ENCODE measurements around the gene IPO4.

Gene IPO4

GRCh38 chr14:24135584-24135833 lies 53.1 kb downstream of the IPO4 start:
- Histone ChIP-seq H3K27ac (ENCODE audit: poor library complexity, severe bottlenecking) (peak overlapping the region; percentile 47), H3K4me1 (ENCODE audit: insufficient read depth, poor library complexity, severe bottlenecking) (peaks cover 10% of the 10 kb centered on the region), H3K9me3 (ENCODE audit: severe bottlenecking) (no peaks in the 10 kb centered on the region), H3K4me3 (ENCODE audit: severe bottlenecking) (peak overlapping the region; percentile 88), H3K27me3 (ENCODE audit: insufficient read depth, poor library complexity, severe bottlenecking) (no peaks in the 10 kb centered on the region), H3K36me3 (ENCODE audit: low read depth) (peaks cover 33% of the 10 kb centered on the region)
- ATAC-seq (ENCODE audit: low read depth) (no peak), DNase-seq (ENCODE audit: low spot score) (no peak)
- TF ChIP-seq CTCF (IDR thresholded peaks at IDR 0.05; ENCODE audit: poor library complexity, severe bottlenecking): no peak

GRCh38 chr14:24133735-24134134 lies 54.9 kb downstream of the IPO4 start:
- H3K27ac ChIP-seq (ENCODE audit: poor library complexity, severe bottlenecking): no peak overlapping the region
- TF ChIP-seq CTCF (IDR thresholded peaks at IDR 0.05; ENCODE audit: poor library complexity, severe bottlenecking): no peak
- H3K36me3 ChIP-seq (ENCODE audit: low read depth): peaks cover 18% of the 10 kb centered on the region
- no peaks in the 10 kb centered on the region for H3K9me3 ChIP-seq (ENCODE audit: severe bottlenecking)
- no peaks in the 10 kb centered on the region for H3K27me3 ChIP-seq (ENCODE audit: insufficient read depth, poor library complexity, severe bottlenecking)
- no peak overlapping the region for H3K4me3 ChIP-seq (ENCODE audit: severe bottlenecking)
- H3K4me1 ChIP-seq (ENCODE audit: insufficient read depth, poor library complexity, severe bottlenecking): peaks cover 5% of the 10 kb centered on the region
- DNase-seq (ENCODE audit: low spot score): no peak
- ATAC-seq (ENCODE audit: low read depth): no peak

- peaks cover 5% of the 10 kb centered on the region for H3K4me1 ChIP-seq (ENCODE audit: insufficient read depth, poor library complexity, severe bottlenecking)
- no peaks in the 10 kb centered on the region for H3K9me3 ChIP-seq (ENCODE audit: severe bottlenecking)
- TF ChIP-seq CTCF (IDR thresholded peaks at IDR 0.05; ENCODE audit: poor library complexity, severe bottlenecking): no peak
- no peak overlapping the region for H3K4me3 ChIP-seq (ENCODE audit: severe bottlenecking)
- no peaks in the 10 kb centered on the region for H3K27me3 ChIP-seq (ENCODE audit: insufficient read depth, poor library complexity, severe bottlenecking)
- ATAC-seq (ENCODE audit: low read depth): no peak
- peaks cover 10% of the 10 kb centered on the region for H3K36me3 ChIP-seq (ENCODE audit: low read depth)
- DNase-seq (ENCODE audit: low spot score): no peak
- H3K27ac ChIP-seq (ENCODE audit: poor library complexity, severe bottlenecking): no peak overlapping the region
These were observed 55.6 kb downstream of the IPO4 start for GRCh38 chr14:24132976-24133375.

- H3K4me3 ChIP-seq (ENCODE audit: severe bottlenecking): no peak overlapping the region
- DNase-seq (ENCODE audit: low spot score) (no peak), ATAC-seq (ENCODE audit: low read depth) (peak; percentile 4; the same call in 1 of the 3 replicates)
- H3K27ac ChIP-seq (ENCODE audit: poor library complexity, severe bottlenecking): no peak overlapping the region
- H3K36me3 ChIP-seq (ENCODE audit: low read depth): peaks cover 2% of the 10 kb centered on the region; the same call in 1 of the 2 replicates
- H3K27me3 ChIP-seq (ENCODE audit: insufficient read depth, poor library complexity, severe bottlenecking): no peaks in the 10 kb centered on the region
- no peaks in the 10 kb centered on the region for H3K9me3 ChIP-seq (ENCODE audit: severe bottlenecking)
- TF ChIP-seq CTCF (IDR thresholded peaks at IDR 0.05; ENCODE audit: poor library complexity, severe bottlenecking): no peak
- H3K4me1 ChIP-seq (ENCODE audit: insufficient read depth, poor library complexity, severe bottlenecking): peaks cover 5% of the 10 kb centered on the region
These were observed 56.4 kb downstream of the IPO4 start for GRCh38 chr14:24132061-24132685.

- no peak overlapping the region for H3K27ac ChIP-seq (ENCODE audit: poor library complexity, severe bottlenecking)
- TF ChIP-seq CTCF (IDR thresholded peaks at IDR 0.05; ENCODE audit: poor library complexity, severe bottlenecking): no peak
These were observed 57.1 kb downstream of the IPO4 start for GRCh38 chr14:24131549-24131966.

More at GRCh38 chr14:24131549-24131966, 57.1 kb downstream of the IPO4 start:
- DNase-seq (ENCODE audit: low spot score) (no peak), ATAC-seq (ENCODE audit: low read depth) (no peak)
- H3K9me3 ChIP-seq (ENCODE audit: severe bottlenecking): no peaks in the 10 kb centered on the region
- H3K36me3 ChIP-seq (ENCODE audit: low read depth): no peaks in the 10 kb centered on the region
- H3K4me1 ChIP-seq (ENCODE audit: insufficient read depth, poor library complexity, severe bottlenecking): peaks cover 5% of the 10 kb centered on the region
- no peak overlapping the region for H3K4me3 ChIP-seq (ENCODE audit: severe bottlenecking)
- H3K27me3 ChIP-seq (ENCODE audit: insufficient read depth, poor library complexity, severe bottlenecking): no peaks in the 10 kb centered on the region

Measured in RWPE2 (cell line).